ENCODE data around the gene PAN2.
"Not testable (repeated sequence)": the region's sequence is repeated elsewhere in the genome, so short reads cannot be mapped to it uniquely, and the experiment has no call there.

Gene PAN2

DNA sequence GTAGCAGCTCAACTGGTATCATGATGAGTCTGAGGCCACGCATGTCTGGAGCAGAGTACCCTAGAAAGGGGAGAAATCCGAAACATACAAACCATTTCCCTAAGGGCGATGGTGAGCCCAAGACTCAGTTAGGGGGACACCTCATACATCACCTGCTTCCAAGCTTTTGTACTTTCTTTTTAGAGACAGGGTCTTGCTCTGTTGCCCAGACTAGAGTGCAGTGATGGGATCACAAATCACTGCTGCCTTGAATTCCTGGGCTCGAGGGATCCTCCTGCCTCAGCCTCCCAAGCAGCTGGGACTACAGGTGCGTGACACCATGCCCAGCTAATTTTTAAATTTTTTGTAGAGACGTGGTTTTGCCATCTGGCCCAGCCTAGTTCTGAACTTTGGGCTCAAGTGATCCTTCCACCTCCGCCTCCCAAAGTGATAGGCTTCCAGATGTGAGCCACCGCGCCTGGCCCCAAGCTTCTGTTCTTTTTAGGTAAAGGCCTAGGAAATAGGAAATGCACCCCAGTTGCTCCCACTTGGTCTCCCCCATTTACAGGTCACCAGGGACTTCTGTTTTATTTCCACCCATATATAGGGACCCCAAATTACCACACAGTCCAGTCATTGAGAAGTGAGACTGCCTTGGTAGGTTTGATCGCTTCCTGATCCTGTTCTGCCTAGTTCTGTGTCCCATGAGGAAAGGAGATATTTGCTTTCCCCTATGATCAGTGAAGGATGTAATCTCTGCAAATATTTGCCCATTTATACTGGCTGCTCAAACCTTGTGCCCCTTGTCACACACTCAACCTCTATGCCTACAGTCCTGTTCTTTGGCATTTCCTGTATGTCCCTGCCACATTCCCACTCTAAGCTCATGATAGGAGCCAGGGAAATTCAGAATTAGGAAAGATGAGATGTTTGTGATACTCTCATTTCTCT lies 28.6 kb upstream of the PAN2 start, which contains the start of gene APOF:
Gene APOF (minus strand): TSS at position 728 of the 930 bp plus-strand sequence. CDS start 112 bp downstream, at position 616.
- Histone ChIP-seq H3K36me3 (ENCODE audit: control insufficient read depth, insufficient read depth, low read length) (no peaks in the 10 kb centered on the region), H3K9ac (ENCODE audit: low read depth, low read length) (no peak within 1 kb of the TSS), H3K9me3 (ENCODE audit: control insufficient read depth, insufficient read depth, low read length) (no peaks in the 10 kb centered on the region), H3K4me1 (ENCODE audit: control insufficient read depth, insufficient read depth, low read length) (peaks cover 7% of the 10 kb centered on the region; the same call in 1 of the 2 replicates), H3K4me3 (ENCODE audit: low read depth, low read length) (no peak within 1 kb of the TSS), H3K27ac (ENCODE audit: low read depth, low read length) (no peak within 1 kb of the TSS), H3K27me3 (ENCODE audit: control insufficient read depth, insufficient read depth, low read length) (no peaks in the 10 kb centered on the region)

DNA sequence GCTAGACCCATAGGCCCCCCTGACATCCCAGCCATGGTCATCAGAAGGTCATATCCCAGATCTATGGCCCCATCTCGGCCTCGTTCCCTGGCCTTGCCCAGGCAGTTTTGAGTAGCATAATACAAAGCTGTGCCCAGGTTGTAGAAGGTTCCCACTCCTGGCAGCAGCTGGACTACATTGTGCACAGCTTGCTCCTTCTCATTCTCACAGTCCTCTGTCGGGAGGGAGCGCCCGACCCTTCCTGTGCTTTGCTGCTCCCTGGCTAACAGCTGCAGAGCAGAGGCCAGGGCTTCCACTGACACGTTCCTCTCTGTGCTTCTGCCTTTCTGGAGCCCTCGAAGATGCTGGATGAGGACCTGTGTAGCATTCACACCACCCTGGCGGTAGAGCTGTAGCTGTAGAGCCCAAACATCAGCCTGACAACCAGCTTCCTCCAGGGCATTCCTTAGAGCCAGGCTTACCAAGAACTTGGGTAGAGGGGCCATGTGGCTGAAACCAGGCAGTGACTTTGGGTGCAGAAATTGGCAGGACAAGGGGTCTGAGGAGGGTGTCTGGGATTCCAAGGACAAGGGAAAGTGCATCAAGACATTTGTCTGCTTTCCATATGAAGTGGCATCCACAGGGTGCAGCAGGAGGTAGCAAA lies 27.8 kb upstream of the PAN2 start:
- no peaks in the 10 kb centered on the region for H3K27me3 ChIP-seq (ENCODE audit: control insufficient read depth, insufficient read depth, low read length)
- H3K9me3 ChIP-seq (ENCODE audit: control insufficient read depth, insufficient read depth, low read length): no peaks in the 10 kb centered on the region
- no peak overlapping the region for H3K4me3 ChIP-seq (ENCODE audit: low read depth, low read length)

DNA sequence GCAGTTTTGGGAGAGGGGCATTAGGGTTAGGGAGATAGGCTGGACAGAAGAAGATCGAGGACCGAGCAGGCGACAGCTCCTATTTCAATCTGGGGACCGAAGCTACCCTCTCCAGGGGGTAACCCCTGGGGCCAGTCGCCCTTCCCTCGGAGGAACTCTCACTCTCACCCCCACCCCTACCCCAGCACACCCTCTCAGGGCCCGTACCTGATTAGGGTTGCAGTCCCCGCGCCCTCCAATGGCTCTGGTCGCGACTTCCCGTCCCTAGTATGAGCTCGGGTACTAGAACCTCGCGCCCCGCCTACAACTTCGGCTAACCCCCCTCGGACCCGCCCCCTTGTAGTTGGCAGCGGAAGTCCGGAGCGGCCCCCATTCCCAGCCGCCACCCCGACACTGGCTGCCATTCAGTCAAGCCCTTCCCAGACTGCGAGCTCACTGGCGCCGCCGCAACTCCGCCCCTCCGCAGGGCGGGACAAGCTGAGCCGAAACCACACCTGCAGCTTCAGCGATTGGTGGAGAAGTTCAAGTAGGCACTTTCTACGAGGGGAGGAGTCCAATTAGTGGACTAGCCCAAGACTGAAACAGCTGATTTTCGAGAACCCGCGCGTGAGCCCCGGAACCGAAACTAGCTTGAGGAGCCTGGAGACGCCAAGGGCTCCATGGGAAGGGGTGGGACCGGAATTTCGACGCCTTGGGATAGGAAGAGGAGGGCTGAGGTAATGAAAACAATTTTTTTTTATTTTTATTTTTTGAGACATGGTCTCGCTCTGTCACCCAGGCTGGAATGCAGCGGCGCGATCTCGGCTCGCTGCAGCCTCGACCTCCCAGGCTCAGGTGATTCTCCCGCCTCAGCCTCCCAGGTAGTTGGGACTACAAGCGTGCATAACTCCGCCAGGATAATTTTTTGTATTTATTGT lies 26.3 kb upstream of the PAN2 start, which contains the start of gene STAT2:
Gene STAT2 (minus strand): TSS at position 257 of the 917 bp plus-strand sequence. CDS start 3,536 bp downstream, outside the sequence.
- H3K9me3 ChIP-seq (ENCODE audit: control insufficient read depth, insufficient read depth, low read length): no peaks in the 10 kb centered on the region

More for the DNA sequence above, 27.8 kb upstream of the PAN2 start:
- H3K27ac ChIP-seq (ENCODE audit: low read depth, low read length): no peak overlapping the region
- no peak overlapping the region for H3K9ac ChIP-seq (ENCODE audit: low read depth, low read length)
- H3K4me1 ChIP-seq (ENCODE audit: control insufficient read depth, insufficient read depth, low read length): peaks cover 7% of the 10 kb centered on the region; the same call in 1 of the 2 replicates
- no peaks in the 10 kb centered on the region for H3K36me3 ChIP-seq (ENCODE audit: control insufficient read depth, insufficient read depth, low read length)

DNA sequence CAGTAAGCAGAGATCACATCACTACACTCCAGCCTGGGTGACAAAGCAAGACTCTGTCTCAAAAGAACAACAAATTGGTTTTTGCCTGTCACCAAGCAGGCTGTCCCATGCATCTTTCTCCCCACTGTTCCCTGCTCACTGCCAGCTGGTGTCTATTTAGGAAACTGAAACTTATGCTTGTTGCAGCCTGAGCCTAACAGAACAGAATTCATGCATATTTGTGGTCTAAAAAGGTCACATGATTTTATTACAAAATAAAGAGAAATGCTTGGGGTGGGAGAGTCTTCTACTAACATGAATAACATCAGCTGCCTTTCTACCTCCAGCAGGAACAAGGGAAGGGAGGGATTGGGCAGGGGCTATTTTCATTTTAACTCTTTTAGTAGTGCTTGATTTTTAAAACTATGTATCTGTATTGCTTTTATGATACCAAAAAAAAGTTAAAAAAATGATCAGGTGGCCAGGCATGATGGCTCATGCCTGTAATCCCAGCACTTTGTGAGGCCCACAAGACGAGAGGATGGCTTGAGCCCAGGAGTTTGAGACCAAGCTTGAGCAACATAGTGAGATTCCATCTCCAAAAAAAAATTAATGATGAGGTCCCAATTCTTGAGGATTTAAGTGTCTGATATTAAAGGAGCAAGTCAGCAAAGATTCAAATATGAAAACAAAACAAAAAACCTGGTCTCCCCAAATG lies 25.2 kb upstream of the PAN2 start:
- H3K4me3 ChIP-seq (ENCODE audit: low read depth, low read length): peak overlapping the region; percentile 93
- H3K4me1 ChIP-seq (ENCODE audit: control insufficient read depth, insufficient read depth, low read length): peaks cover 7% of the 10 kb centered on the region; the same call in 1 of the 2 replicates
- peak overlapping the region; percentile 54; the same call in 1 of the 2 replicates for H3K9ac ChIP-seq (ENCODE audit: low read depth, low read length)
- H3K27ac ChIP-seq (ENCODE audit: low read depth, low read length): no peak overlapping the region
- H3K9me3 ChIP-seq (ENCODE audit: control insufficient read depth, insufficient read depth, low read length): no peaks in the 10 kb centered on the region
- H3K36me3 ChIP-seq (ENCODE audit: control insufficient read depth, insufficient read depth, low read length): peaks cover 25% of the 10 kb centered on the region
- H3K27me3 ChIP-seq (ENCODE audit: control insufficient read depth, insufficient read depth, low read length): no peaks in the 10 kb centered on the region

More for the DNA sequence above, 26.3 kb upstream of the PAN2 start, which contains the start of gene STAT2:
- Histone ChIP-seq H3K9ac (ENCODE audit: low read depth, low read length) (peak within 1 kb of the TSS; percentile 65), H3K4me1 (ENCODE audit: control insufficient read depth, insufficient read depth, low read length) (peaks cover 7% of the 10 kb centered on the region; the same call in 1 of the 2 replicates), H3K36me3 (ENCODE audit: control insufficient read depth, insufficient read depth, low read length) (peaks cover 14% of the 10 kb centered on the region), H3K27me3 (ENCODE audit: control insufficient read depth, insufficient read depth, low read length) (no peaks in the 10 kb centered on the region), H3K27ac (ENCODE audit: low read depth, low read length) (peak within 1 kb of the TSS; percentile 85), H3K4me3 (ENCODE audit: low read depth, low read length) (peak within 1 kb of the TSS; percentile 93)

DNA sequence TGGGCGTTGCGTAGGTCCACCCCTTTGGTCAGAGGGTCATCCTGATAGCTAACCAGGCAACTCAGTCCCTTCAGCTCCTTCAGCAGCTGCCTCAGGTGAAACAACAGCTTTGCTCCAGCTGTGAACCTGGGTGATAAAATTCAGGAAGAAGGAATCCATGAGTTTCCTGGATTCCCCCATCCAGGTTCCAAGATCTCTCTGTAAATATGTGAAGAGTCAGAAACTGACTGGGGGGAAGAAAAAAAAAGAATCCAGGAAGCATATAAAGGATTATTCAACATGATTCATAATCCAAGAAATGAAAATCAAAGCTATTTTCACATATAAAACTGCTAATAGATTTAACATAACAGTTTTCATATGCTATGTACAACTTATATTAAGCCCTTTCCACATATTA lies 17.5 kb upstream of the PAN2 start:
- H3K9ac ChIP-seq (ENCODE audit: low read depth, low read length): no peak overlapping the region
- no peak overlapping the region for H3K4me3 ChIP-seq (ENCODE audit: low read depth, low read length)
- H3K27me3 ChIP-seq (ENCODE audit: control insufficient read depth, insufficient read depth, low read length): no peaks in the 10 kb centered on the region
- no peak overlapping the region for H3K27ac ChIP-seq (ENCODE audit: low read depth, low read length)
- peaks cover 83% of the 10 kb centered on the region for H3K36me3 ChIP-seq (ENCODE audit: control insufficient read depth, insufficient read depth, low read length)
- H3K9me3 ChIP-seq (ENCODE audit: control insufficient read depth, insufficient read depth, low read length): no peaks in the 10 kb centered on the region
- H3K4me1 ChIP-seq (ENCODE audit: control insufficient read depth, insufficient read depth, low read length): no peaks in the 10 kb centered on the region

DNA sequence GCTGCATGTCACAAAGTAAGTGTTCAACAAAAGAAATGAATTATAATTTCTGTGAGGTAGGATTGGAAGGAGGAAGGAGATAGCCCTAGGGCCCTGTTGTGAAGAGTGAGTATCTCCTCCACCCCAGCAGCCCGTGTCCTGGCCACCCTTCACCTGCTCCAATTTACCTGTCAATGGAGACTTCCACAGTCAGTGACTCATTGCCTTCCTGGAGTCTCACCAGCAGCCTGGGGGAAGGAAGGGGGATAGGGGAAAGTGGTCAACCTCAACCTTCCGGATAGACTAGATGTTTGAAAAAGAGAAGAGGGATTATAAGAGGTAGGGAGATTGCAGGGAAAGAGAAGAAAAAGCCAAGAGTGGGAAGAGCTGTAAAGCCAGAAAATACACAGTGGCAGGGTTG lies 16.9 kb upstream of the PAN2 start:
- no peaks in the 10 kb centered on the region for H3K4me1 ChIP-seq (ENCODE audit: control insufficient read depth, insufficient read depth, low read length)
- no peak overlapping the region for H3K9ac ChIP-seq (ENCODE audit: low read depth, low read length)
- no peaks in the 10 kb centered on the region for H3K27me3 ChIP-seq (ENCODE audit: control insufficient read depth, insufficient read depth, low read length)
- H3K36me3 ChIP-seq (ENCODE audit: control insufficient read depth, insufficient read depth, low read length): peaks cover 83% of the 10 kb centered on the region
- H3K9me3 ChIP-seq (ENCODE audit: control insufficient read depth, insufficient read depth, low read length): no peaks in the 10 kb centered on the region
- H3K4me3 ChIP-seq (ENCODE audit: low read depth, low read length): no peak overlapping the region
- no peak overlapping the region for H3K27ac ChIP-seq (ENCODE audit: low read depth, low read length)

DNA sequence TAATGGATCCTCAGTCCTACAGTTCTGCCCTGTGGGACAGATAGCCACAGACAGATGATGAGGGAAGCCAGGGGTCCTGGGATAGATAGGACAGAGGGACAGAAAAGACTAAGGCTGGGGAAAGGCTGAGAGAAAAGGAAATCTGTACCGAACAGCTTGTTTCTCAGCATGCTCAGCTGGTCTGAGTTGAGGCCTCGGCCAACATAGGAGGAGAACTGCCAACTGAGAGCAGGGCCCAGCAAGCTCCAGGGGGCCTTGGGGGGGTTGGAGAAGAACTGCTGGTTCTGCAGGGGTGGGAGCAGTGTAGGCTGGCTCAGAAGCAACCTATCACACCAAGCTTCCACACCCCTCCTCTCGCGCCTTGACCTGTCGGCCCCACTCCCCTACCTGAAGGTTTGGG lies 15.0 kb upstream of the PAN2 start:
- H3K4me3 ChIP-seq (ENCODE audit: low read depth, low read length): no peak overlapping the region
- H3K4me1 ChIP-seq (ENCODE audit: control insufficient read depth, insufficient read depth, low read length): no peaks in the 10 kb centered on the region
- H3K9ac ChIP-seq (ENCODE audit: low read depth, low read length): no peak overlapping the region
- H3K27ac ChIP-seq (ENCODE audit: low read depth, low read length): no peak overlapping the region
- no peaks in the 10 kb centered on the region for H3K9me3 ChIP-seq (ENCODE audit: control insufficient read depth, insufficient read depth, low read length)
- no peaks in the 10 kb centered on the region for H3K27me3 ChIP-seq (ENCODE audit: control insufficient read depth, insufficient read depth, low read length)
- H3K36me3 ChIP-seq (ENCODE audit: control insufficient read depth, insufficient read depth, low read length): peaks cover 74% of the 10 kb centered on the region

DNA sequence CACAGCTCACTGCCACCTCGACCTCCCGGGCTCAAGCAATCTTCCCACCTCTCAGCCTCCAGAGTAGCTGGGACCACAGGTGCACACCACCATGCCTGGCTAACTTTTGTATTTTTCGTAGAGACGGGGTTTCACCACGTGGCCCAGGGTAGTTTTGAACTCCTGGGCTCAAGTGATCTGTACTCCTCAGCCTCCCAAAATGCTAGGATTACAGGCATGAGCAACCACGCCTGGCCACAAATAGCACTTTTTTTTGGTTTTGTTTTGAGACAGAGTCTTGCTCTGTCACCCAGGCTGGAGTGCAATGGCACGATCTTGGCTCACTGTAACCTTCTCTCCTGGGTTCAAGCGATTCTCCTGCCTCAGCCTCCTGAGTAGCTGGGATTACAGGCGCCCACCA lies 13.5 kb upstream of the PAN2 start:
- peaks cover 77% of the 10 kb centered on the region for H3K36me3 ChIP-seq (ENCODE audit: control insufficient read depth, insufficient read depth, low read length)
- H3K4me3 ChIP-seq (ENCODE audit: low read depth, low read length); H3K9ac ChIP-seq (ENCODE audit: low read depth, low read length); H3K4me1 ChIP-seq (ENCODE audit: control insufficient read depth, insufficient read depth, low read length); H3K9me3 ChIP-seq (ENCODE audit: control insufficient read depth, insufficient read depth, low read length); H3K27me3 ChIP-seq (ENCODE audit: control insufficient read depth, insufficient read depth, low read length); H3K27ac ChIP-seq (ENCODE audit: low read depth, low read length): not testable (repeated sequence)

DNA sequence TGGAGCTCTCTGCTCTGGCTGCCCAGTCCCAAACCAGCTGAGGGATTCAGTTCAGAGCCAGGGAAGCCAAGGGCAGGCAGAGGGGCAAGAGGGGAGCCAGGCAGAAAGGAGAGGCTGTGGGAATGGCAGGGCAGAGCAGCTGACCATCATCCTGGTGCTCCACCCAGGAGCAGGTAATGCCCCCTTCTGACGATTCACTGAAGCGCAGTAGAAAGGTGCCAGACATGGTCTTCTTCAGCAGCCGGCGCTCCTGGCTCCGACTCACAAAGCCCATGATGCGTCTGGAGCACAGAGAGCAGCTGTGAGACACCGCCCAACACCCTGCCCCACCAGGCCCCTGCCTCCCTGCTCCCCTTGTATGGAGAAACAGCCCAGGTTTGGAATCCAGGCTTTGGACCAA lies 12.9 kb upstream of the PAN2 start:
- no peaks in the 10 kb centered on the region for H3K4me1 ChIP-seq (ENCODE audit: control insufficient read depth, insufficient read depth, low read length)
- no peak overlapping the region for H3K4me3 ChIP-seq (ENCODE audit: low read depth, low read length)
- peaks cover 77% of the 10 kb centered on the region for H3K36me3 ChIP-seq (ENCODE audit: control insufficient read depth, insufficient read depth, low read length)
- H3K27me3 ChIP-seq (ENCODE audit: control insufficient read depth, insufficient read depth, low read length): no peaks in the 10 kb centered on the region
- no peaks in the 10 kb centered on the region for H3K9me3 ChIP-seq (ENCODE audit: control insufficient read depth, insufficient read depth, low read length)
- no peak overlapping the region for H3K27ac ChIP-seq (ENCODE audit: low read depth, low read length)
- H3K9ac ChIP-seq (ENCODE audit: low read depth, low read length): no peak overlapping the region

DNA sequence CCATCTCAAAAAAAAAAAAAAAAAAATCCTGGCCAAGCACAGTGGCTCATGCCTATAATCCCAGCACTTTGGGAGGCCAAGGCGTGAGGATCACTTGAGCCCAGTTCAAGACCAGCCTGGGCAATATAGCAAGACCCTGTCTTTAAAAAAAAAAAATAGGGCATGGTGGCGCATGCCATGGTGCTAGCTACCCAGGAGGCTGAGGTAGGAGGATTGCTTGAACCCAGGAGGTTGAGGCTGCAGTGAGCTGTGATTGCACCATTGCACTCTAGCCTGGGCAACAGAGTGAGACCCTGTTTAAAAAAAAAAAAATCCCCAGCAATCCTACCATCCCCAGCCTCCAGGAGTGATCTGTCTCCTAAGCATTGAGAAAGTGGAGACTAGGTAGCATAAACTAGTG lies 8.5 kb upstream of the PAN2 start:
- Histone ChIP-seq H3K36me3 (ENCODE audit: control insufficient read depth, insufficient read depth, low read length) (peaks cover 41% of the 10 kb centered on the region), H3K4me1 (ENCODE audit: control insufficient read depth, insufficient read depth, low read length) (peaks cover 20% of the 10 kb centered on the region)
- not testable (repeated sequence) for H3K27ac ChIP-seq (ENCODE audit: low read depth, low read length); H3K27me3 ChIP-seq (ENCODE audit: control insufficient read depth, insufficient read depth, low read length); H3K9ac ChIP-seq (ENCODE audit: low read depth, low read length); H3K9me3 ChIP-seq (ENCODE audit: control insufficient read depth, insufficient read depth, low read length); H3K4me3 ChIP-seq (ENCODE audit: low read depth, low read length)

All from HUES48 (cell line).